BJ (cell line): ENCODE results near the gene GNS. TPM values are rescaled to one million over a fixed set of nuclear protein-coding genes. Genes with fewer than 3 reads are reported as not detected.

Experiments used
- CTCF ChIA-PET: fragments of 350-600 bp; formaldehyde crosslinking; extraction: SDS; loops from one replicate; lab custom pipeline; 2021; ENCODE audit warnings: antibody characterized with exemption, inconsistent platforms; lab: Yijun Ruan, JAX
- POLR2A ChIA-PET: fragments of 300-600 bp; sonication (Branson Sonifier 250); formaldehyde crosslinking; extraction: SDS; loops from one replicate; lab custom pipeline; 2021; ENCODE audit warnings: antibody characterized with exemption; lab: Charles Lee
- DNase-seq: peaks from one replicate; pipeline ENCODE4 v3.0.0-alpha.2; 2011; ENCODE audit warnings: low read depth
- H3K27me3 ChIP-seq: 2 replicates; pipeline ENCODE4 v1.6.0; 2011; ENCODE audit warnings: low read length; ENCODE audit not compliant: control insufficient read depth, insufficient read depth
- H3K36me3 ChIP-seq: 2 replicates; pipeline ENCODE4 v1.5.1; 2011; ENCODE audit warnings: low read length; ENCODE audit not compliant: control insufficient read depth, insufficient read depth
- H3K4me3 ChIP-seq: 2 replicates; pipeline ENCODE4 v1.5.1; 2011; ENCODE audit warnings: low read depth, mild to moderate bottlenecking, control low read depth, low read length
- polyA plus RNA-seq: library from polyadenylated mRNA; depleted of rRNA; stranded (reverse); fragments of >200 nt; gene quantifications from 2 replicates; pipeline ENCODE4 v1.2.3, GENCODE V29; 2011
- TF ChIP-seq, protein P1 (sequence below): IDR thresholded peaks from 2 replicates; pipeline ENCODE4 v1.5.1; 2011; ENCODE audit warnings: low read depth, mild to moderate bottlenecking, control low read depth, inconsistent platforms, low read length, moderate library complexity; ENCODE audit not compliant: insufficient read depth

Gene GNS
- polyA plus RNA-seq, 1 experiment = 100 TPM

GRCh38 chr12:64716371-64716770 lies 42.8 kb downstream of the GNS start:
- Histone ChIP-seq H3K4me3 (no peak overlapping the region), H3K36me3 (peaks cover 7% of the 10 kb centered on the region), H3K27me3 (no peaks in the 10 kb centered on the region)
- CTCF ChIA-PET = interaction anchor here (0.9 kb wide), 1 partner anchor 167 kb away, joined by 3 read pairs; no protein-coding TSS in a partner anchor
- TF ChIP-seq, protein P1, sequence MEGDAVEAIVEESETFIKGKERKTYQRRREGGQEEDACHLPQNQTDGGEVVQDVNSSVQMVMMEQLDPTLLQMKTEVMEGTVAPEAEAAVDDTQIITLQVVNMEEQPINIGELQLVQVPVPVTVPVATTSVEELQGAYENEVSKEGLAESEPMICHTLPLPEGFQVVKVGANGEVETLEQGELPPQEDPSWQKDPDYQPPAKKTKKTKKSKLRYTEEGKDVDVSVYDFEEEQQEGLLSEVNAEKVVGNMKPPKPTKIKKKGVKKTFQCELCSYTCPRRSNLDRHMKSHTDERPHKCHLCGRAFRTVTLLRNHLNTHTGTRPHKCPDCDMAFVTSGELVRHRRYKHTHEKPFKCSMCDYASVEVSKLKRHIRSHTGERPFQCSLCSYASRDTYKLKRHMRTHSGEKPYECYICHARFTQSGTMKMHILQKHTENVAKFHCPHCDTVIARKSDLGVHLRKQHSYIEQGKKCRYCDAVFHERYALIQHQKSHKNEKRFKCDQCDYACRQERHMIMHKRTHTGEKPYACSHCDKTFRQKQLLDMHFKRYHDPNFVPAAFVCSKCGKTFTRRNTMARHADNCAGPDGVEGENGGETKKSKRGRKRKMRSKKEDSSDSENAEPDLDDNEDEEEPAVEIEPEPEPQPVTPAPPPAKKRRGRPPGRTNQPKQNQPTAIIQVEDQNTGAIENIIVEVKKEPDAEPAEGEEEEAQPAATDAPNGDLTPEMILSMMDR = no peak
- POLR2A ChIA-PET = no interaction called here
- no peak for DNase-seq

GRCh38 chr12:64714551-64714968 lies 44.6 kb downstream of the GNS start:
- no peak overlapping the region for H3K4me3 ChIP-seq
- H3K36me3 ChIP-seq = peaks cover 3% of the 10 kb centered on the region
- POLR2A ChIA-PET = no interaction called here
- CTCF ChIA-PET = interaction anchor here (0.7 kb wide), 1 partner anchor 165 kb away, joined by 4 read pairs; no protein-coding TSS in a partner anchor
- no peaks in the 10 kb centered on the region for H3K27me3 ChIP-seq
- TF ChIP-seq, protein P1 = no peak
- no peak for DNase-seq

- H3K27me3 ChIP-seq = no peaks in the 10 kb centered on the region
- TF ChIP-seq, protein P1 = no peak
- DNase-seq = no peak
- H3K4me3 ChIP-seq = no peak overlapping the region
- ChIA-PET CTCF (no interaction called here), POLR2A (no interaction called here)
- H3K36me3 ChIP-seq = peaks cover 3% of the 10 kb centered on the region
Measured at GRCh38 chr12:64713376-64713775, 45.8 kb downstream of the GNS start.

- no peak overlapping the region for H3K4me3 ChIP-seq
- no peaks in the 10 kb centered on the region for H3K27me3 ChIP-seq
- ChIA-PET POLR2A (interaction anchor here (0.5 kb wide), 1 partner anchor 18 kb away, joined by 4 read pairs; no protein-coding TSS in a partner anchor), CTCF (interaction anchor here (1.2 kb wide), 1 partner anchor 12 kb away, joined by 6 read pairs; no protein-coding TSS in a partner anchor)
- no peaks in the 10 kb centered on the region; the same call in 1 of the 2 replicates for H3K36me3 ChIP-seq
- DNase-seq = no peak
- TF ChIP-seq, protein P1 = no peak
Measured at GRCh38 chr12:64709429-64709828, 49.8 kb downstream of the GNS start.

DNA sequence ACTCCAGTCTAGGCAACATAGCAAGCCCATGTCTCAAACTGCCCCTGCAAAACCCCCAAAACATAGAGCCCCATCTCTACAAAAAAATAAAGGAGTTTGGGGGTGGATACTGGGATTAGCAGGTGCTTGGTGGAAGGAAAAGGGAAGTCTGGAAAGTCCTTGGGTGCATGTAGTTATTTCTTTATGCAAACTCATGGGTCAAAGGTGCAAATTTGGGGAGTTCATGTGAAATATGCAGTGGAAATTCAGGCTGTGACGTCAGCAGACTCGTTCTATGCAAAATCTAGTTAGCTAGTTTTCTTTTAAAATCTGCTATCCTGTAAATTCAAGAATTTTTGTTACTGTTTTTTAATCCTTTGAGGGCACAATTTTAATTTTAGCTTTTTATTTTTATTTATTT lies 51.3 kb downstream of the GNS start:
- no peaks in the 10 kb centered on the region; the same call in 1 of the 2 replicates for H3K36me3 ChIP-seq
- H3K4me3 ChIP-seq = no peak overlapping the region
- no peak for DNase-seq
- POLR2A ChIA-PET = no interaction called here
- TF ChIP-seq, protein P1 = no peak
- CTCF ChIA-PET = interaction anchor here (0.6 to 1.5 kb wide), 2 partner anchors 157 to 158 kb away, joined by 3 to 6 read pairs; no protein-coding TSS in a partner anchor
- no peaks in the 10 kb centered on the region for H3K27me3 ChIP-seq
